DMS 273 (cell line): Measurements from ENCODE around the gene C12orf57.

Source experiments
- DNase-seq: peaks from one replicate; lab custom pipeline; 2025; ENCODE audit not compliant: unreplicated experiment; lab: John Stamatoyannopoulos, UW

C12orf57 gene

DNA sequence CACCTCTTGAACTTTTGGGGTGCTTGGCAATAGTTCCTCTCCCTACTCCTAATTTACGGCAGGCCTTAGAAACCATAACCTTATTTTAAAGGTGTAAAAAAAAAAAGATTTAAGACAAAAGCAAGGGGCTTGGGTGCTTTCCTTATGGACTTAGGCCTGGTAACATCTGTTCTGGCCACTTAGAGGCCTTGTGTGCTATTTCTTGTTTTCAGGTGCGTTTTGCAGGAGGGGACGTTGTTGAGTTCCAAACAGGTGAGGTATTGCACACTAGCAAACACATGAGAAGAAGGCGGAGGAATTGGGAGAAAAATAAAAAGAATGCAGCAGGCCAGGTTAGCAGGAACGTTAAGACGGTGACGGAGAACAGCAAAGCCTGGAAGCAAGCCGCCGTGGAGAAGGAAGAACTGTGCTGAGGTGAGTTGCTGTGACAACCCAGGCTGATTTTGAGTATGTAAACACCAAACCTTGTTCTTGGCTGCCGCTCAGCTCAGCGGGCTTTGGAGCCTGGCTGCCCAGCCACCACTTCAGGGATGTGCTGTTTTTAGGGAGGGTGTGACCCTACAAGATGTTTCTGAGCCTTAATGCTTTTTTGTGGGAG lies 44.2 kb downstream of the C12orf57 start:
- no peak for DNase-seq
